Aorta (tissue), 5 donors: ENCODE data around the gene CDY2A. TPM values are rescaled to one million over a fixed set of nuclear protein-coding genes. Genes with fewer than 3 reads are reported as not detected.
"Not testable (repeated sequence)": the region's sequence is repeated elsewhere in the genome, so short reads cannot be mapped to it uniquely, and the experiment has no call there.

Experiments used
- ATAC-seq: fragments of 200-7000 bp; cut with Tn5 transposase; one replicate; pipeline ENCODE4 v1.9.1; 2022; ENCODE audit warnings: moderate library complexity; ENCODE audit not compliant: low FRiP score
- DNase-seq, 2 donors: peaks; one replicate each; pipeline ENCODE4 v3.0.0-alpha.2; 2020
- H3K27ac ChIP-seq, 2 donors: one replicate each; pipeline ENCODE4 v1.5.1; 2013; ENCODE audit warnings: low read length in 2 of 2, mild to moderate bottlenecking in 2 of 2, moderate library complexity in 2 of 2, control low read depth in 1 of 2, inconsistent platforms in 1 of 2, low read depth in 1 of 2
- H3K27me3 ChIP-seq, 2 donors: one replicate each; pipeline ENCODE4 v1.6.1; 2013; ENCODE audit warnings: control low read depth in 1 of 2, low read length in 1 of 2, mild to moderate bottlenecking in 1 of 2, moderate library complexity in 1 of 2; ENCODE audit not compliant: insufficient read depth in 2 of 2, control insufficient read depth in 1 of 2
- H3K36me3 ChIP-seq, 2 donors: one replicate each; pipeline ENCODE4 v1.6.1; 2013; ENCODE audit warnings: control low read depth in 1 of 2, low read length in 1 of 2, mild to moderate bottlenecking in 1 of 2; ENCODE audit not compliant: insufficient read depth in 2 of 2, control insufficient read depth in 1 of 2
- H3K4me1 ChIP-seq, 2 donors: one replicate each; pipeline ENCODE4 v1.6.1; 2013; ENCODE audit warnings: low read length in 2 of 2, control low read depth in 1 of 2, mild to moderate bottlenecking in 1 of 2, moderate library complexity in 1 of 2; ENCODE audit not compliant: insufficient read depth in 2 of 2, control insufficient read depth in 1 of 2
- H3K4me3 ChIP-seq, 2 donors: one replicate each; pipeline ENCODE4 v1.5.1; 2013; ENCODE audit warnings: low read length in 2 of 2, control low read depth in 1 of 2, mild to moderate bottlenecking in 1 of 2
- H3K9me3 ChIP-seq: one replicate; pipeline ENCODE4 v1.6.1; 2013; ENCODE audit warnings: mild to moderate bottlenecking, low read length; ENCODE audit not compliant: control insufficient read depth
- WGBS, 2 donors: extraction: QIAGEN DNeasy Blood & Tissue Kit; methylation state at CpG; one replicate each; pipeline ENCODE4 v1.1.7; 2013; 5-methylcytosine and 5-hydroxymethylcytosine counted together
- intact Hi-C, 2 donors: fragments of 100-400 bp; cut with DNase I; formaldehyde crosslinking; loops; one replicate each; pipeline versions ENCODE4 v1.14.2 to v1.15.0; 2022
- polyA plus RNA-seq, 2 donors: library from polyadenylated mRNA; stranded (reverse); fragments of 200-250 nt; gene quantifications; one replicate each; pipeline ENCODE4 v1.2.3, GENCODE V29; 2013
- total RNA-seq, 2 donors: library from RNA; stranded (reverse); fragmentation: NEBNext Ultra II Directional; extraction: Animal tissue kit (Norgen Biotek cat#: 25700); gene quantifications; one replicate each; pipeline ENCODE4 v1.2.1, GENCODE V29; 2021
- donor health status: healthy with polysubstance abuse.
- donor health status: Bipolar disorder and iron deficiency.
- donor health status: DM: no; HTN: no; CAD: no.
- donor health status: DM: no; HTN: no; CAD: no.
- donor health status: DM: yes; HTN: yes; CAD: no.

Gene CDY2A
- total and polyA plus RNA-seq, 4 donors: not detected

DNA sequence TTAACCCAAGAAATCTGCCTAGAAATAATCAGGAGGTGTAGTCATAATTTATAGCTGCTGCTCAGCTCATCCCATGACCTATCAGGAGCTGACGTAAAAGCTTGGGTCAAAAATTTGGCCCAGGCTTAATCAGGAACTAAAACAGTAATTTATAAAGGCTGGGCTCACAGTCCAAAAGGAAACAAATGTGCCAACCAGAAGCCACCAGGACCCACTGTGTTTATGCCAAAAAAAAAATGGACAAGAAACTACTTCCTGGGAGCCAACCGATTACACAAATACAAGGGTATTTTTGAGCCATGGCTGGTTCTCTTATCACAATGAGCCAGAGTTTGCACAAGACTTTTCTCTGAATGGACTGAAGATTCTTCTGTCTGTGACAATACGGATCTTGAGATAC is 19.4 kb downstream of the CDY2A start:
- H3K9me3 ChIP-seq, H3K27me3 ChIP-seq, intact Hi-C loops, ATAC-seq, DNase-seq, H3K4me3 ChIP-seq, H3K4me1 ChIP-seq, H3K27ac ChIP-seq, H3K36me3 ChIP-seq: not testable (repeated sequence)
- WGBS, 2 donors: no CpG with 5 or more reads among the region's 3 CpGs

DNA sequence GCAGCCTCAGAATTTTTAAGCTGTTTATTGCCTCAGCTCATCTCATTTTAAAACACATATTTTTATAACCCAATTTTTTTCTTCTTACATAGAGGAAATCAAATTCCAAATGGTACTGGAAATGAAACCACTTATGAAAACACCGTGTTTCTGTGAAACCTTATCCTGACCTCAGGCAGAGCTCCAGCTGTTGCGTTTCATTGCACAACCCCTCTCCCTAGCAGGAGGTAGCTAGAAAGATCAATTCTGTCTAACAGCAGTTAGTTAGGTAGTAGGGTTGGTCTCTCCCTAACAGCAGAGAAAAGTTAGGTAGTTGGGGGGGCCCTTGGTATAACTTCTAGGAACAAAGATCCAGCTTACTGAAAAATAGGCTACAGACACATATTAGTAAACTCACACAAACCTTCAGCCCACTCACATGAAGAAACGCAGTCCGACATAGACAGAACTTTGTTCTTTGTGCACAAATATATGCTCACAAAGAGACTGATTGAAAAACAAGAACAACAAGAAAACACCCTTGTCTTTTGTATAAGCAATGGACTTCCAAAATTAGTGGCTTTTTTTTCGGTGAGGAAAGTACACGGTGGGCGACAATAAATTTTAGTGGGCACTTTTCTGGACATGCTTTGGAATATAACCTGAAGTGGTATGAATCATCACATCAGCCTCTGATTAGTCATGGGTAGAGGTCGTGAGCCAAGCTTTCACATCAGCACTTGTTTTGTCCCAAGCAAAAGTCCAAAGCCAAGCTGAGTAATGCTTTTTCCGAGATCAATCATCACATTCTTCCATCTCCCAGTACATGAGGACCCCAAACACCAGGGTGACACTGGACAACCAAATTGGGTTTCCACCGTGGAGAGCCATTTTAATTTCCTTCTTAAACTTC is 22.8 kb downstream of the CDY2A start:
- WGBS, 2 donors: no CpG with 5 or more reads among the region's 10 CpGs
- H3K4me1 ChIP-seq, H3K27me3 ChIP-seq, ATAC-seq, H3K27ac ChIP-seq, DNase-seq, H3K4me3 ChIP-seq, H3K36me3 ChIP-seq, H3K9me3 ChIP-seq, intact Hi-C loops: not testable (repeated sequence)

DNA sequence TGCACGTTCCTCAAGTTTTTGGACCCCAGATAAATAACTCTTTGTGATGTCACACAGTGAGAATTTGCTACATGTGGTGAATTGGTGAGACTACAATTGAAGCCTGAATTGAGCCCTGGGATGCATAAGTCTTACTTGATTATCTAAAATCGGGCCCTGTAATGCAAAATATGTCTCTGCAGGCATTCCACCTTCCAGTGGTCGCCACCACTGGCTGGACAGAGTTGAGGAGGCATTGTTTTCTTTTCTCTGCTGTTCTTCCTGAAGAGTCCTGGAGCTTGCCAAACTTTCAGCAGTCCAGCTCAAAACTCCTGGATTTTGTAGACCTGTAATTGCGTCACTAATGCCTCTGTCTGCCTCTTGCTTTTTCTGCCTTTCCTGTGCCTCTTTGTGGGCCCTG is 23.5 kb downstream of the CDY2A start:
- H3K27me3 ChIP-seq, H3K4me1 ChIP-seq, H3K27ac ChIP-seq, intact Hi-C loops, H3K4me3 ChIP-seq, DNase-seq, ATAC-seq, H3K9me3 ChIP-seq, H3K36me3 ChIP-seq: not testable (repeated sequence)
- no CpG with 5 or more reads among the region's 4 CpGs for WGBS, 2 donors

DNA sequence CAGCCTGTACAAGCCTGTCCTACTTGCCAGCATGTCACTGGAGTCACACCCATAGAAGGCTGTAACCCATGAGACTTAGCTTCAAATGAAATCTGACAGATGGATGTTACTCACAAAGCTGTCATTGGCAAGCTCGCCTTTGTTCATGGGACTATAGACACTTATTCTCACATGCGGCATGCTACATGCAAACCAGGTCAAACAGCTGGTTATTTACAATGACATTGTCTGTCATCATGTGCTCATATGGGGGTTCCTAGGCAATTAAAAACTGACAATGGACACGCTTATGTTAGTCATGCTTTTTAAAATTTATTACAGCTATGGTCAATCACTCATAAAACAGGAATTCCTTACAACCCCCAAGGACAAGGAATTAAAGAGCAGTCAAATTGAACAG is 30.9 kb downstream of the CDY2A start:
- H3K4me3 ChIP-seq, H3K27ac ChIP-seq, H3K36me3 ChIP-seq, ATAC-seq, intact Hi-C loops, DNase-seq, H3K4me1 ChIP-seq, H3K27me3 ChIP-seq, H3K9me3 ChIP-seq: not testable (repeated sequence)
- WGBS, 2 donors: no CpG with 5 or more reads among the region's 3 CpGs

GRCh38 chrY:18073464-18073863 is 47.9 kb downstream of the CDY2A start:
- WGBS, 2 donors: no CpG with 5 or more reads among the region's 12 CpGs
- H3K4me3 ChIP-seq, H3K27me3 ChIP-seq, DNase-seq, H3K27ac ChIP-seq, intact Hi-C loops, ATAC-seq, H3K4me1 ChIP-seq, H3K36me3 ChIP-seq, H3K9me3 ChIP-seq: not testable (repeated sequence)

Other genes starting within 250 kb of the CDY2A start
- not detected for gene CDY2B, start 145.6 kb upstream of the CDY2A start, total RNA-seq
- gene CDY2B, start 145.6 kb upstream of the CDY2A start, polyA plus RNA-seq: not detected